Neural cell (in vitro differentiated cells): ENCODE measurements around the gene KLHL15. TPM values are rescaled to one million over a fixed set of nuclear protein-coding genes. Genes with fewer than 3 reads are reported as not detected.

Experiments used
- H2AFZ ChIP-seq: fragments of 200-600, 300-800 bp; sonication (generic), shearing (Covaris generic); 2 replicates; pipeline ENCODE4 v1.6.0; 2014; ENCODE audit warnings: low read depth, mild to moderate bottlenecking, antibody characterized with exemption, low read length, moderate library complexity
- H3F3A ChIP-seq: fragments of 200-600 bp; shearing (Covaris generic); 2 replicates; pipeline ENCODE4 v1.6.1; 2016; ENCODE audit warnings: mild to moderate bottlenecking, moderate library complexity, mixed read lengths, antibody characterized with exemption, low read length; ENCODE audit not compliant: insufficient read depth, poor library complexity, severe bottlenecking
- H3K27ac ChIP-seq: fragments of 200-600, 300-800 bp; sonication (generic), shearing (Covaris generic); 2 replicates; pipeline ENCODE4 v1.5.1; 2014; ENCODE audit warnings: mild to moderate bottlenecking, low read length, moderate library complexity
- H3K27me3 ChIP-seq: fragments of 300-800, 200-600 bp; sonication (generic), shearing (Covaris generic); 2 replicates; pipeline ENCODE4 v1.6.0; 2014; ENCODE audit warnings: mild to moderate bottlenecking, low read depth, low read length, moderate library complexity; ENCODE audit not compliant: insufficient read depth
- H3K36me3 ChIP-seq: fragments of 300-800, 200-600 bp; sonication (generic), shearing (Covaris generic); 2 replicates; pipeline ENCODE4 v1.5.1; 2014; ENCODE audit warnings: mild to moderate bottlenecking, antibody characterized with exemption, low read length, moderate library complexity; ENCODE audit not compliant: insufficient read depth
- H3K4me2 ChIP-seq: fragments of 300-800, 200-600 bp; sonication (generic), shearing (Covaris generic); 2 replicates; pipeline ENCODE4 v1.6.0; 2014; ENCODE audit warnings: mild to moderate bottlenecking, low read length
- H3K4me3 ChIP-seq: fragments of 300-800, 200-600 bp; sonication (generic), shearing (Covaris generic); 2 replicates; pipeline ENCODE4 v1.5.1; 2014; ENCODE audit warnings: mild to moderate bottlenecking, low read length, moderate library complexity
- H3K79me2 ChIP-seq: fragments of 200-600 bp; shearing (Covaris generic); replicated peaks from 2 replicates; pipeline ENCODE4 v1.6.0; 2014; ENCODE audit warnings: mild to moderate bottlenecking, low read length, moderate library complexity; ENCODE audit not compliant: insufficient read depth
- H3K9ac ChIP-seq: fragments of 300-800, 200-600 bp; sonication (generic), shearing (Covaris generic); 2 replicates; pipeline ENCODE4 v1.6.1; 2016; ENCODE audit warnings: mild to moderate bottlenecking, low read length, mixed read lengths
- H3K9me2 ChIP-seq: fragments of 200-600 bp; shearing (Covaris generic); 2 replicates; pipeline ENCODE4 v1.6.1; 2016; ENCODE audit warnings: mild to moderate bottlenecking, low read length, mixed read lengths; ENCODE audit not compliant: insufficient read depth
- H3K9me3 ChIP-seq: fragments of 200-600, 300-800 bp; sonication (generic), shearing (Covaris generic); 2 replicates; pipeline ENCODE4 v1.6.1; 2016; ENCODE audit warnings: mild to moderate bottlenecking, mixed run types, low read length, moderate library complexity, mixed read lengths
- H4K20me1 ChIP-seq: fragments of 200-600 bp; shearing (Covaris generic); 2 replicates; pipeline ENCODE4 v1.6.1; 2016; ENCODE audit warnings: mild to moderate bottlenecking, mixed run types; ENCODE audit not compliant: insufficient read depth
- EP300 ChIP-seq: fragments of 450-650 bp; conservative IDR thresholded peaks from 2 replicates; pipeline ENCODE4 v1.6.1; 2014; ENCODE audit warnings: antibody characterized with exemption, mild to moderate bottlenecking, moderate library complexity; ENCODE audit not compliant: poor library complexity, severe bottlenecking
- EZH2 ChIP-seq: fragments of 200-600, 300-800 bp; shearing (Covaris generic), sonication (generic); IDR thresholded peaks from 2 replicates; pipeline ENCODE4 v1.6.1; 2014; ENCODE audit warnings: antibody characterized with exemption, low read length, borderline replicate concordance, mild to moderate bottlenecking; ENCODE audit not compliant: insufficient read depth, poor library complexity, severe bottlenecking
- MXI1 ChIP-seq: fragments of 450-650 bp; conservative IDR thresholded peaks from 2 replicates; pipeline ENCODE4 v1.6.1; 2014; ENCODE audit warnings: antibody characterized with exemption, mild to moderate bottlenecking; ENCODE audit not compliant: poor library complexity, severe bottlenecking
- POLR2AphosphoS5 ChIP-seq: IDR thresholded peaks from 2 replicates; pipeline ENCODE4 v1.6.1; 2012
- RAD21 ChIP-seq: fragments of 450-650 bp; conservative IDR thresholded peaks from 2 replicates; pipeline ENCODE4 v1.6.1; 2014; ENCODE audit warnings: antibody characterized with exemption, mild to moderate bottlenecking, moderate library complexity
- SMC3 ChIP-seq: fragments of 450-650 bp; conservative IDR thresholded peaks from 2 replicates; pipeline ENCODE4 v1.6.1; 2014; ENCODE audit warnings: antibody characterized with exemption, mild to moderate bottlenecking, moderate library complexity; ENCODE audit not compliant: poor library complexity
- TAF1 ChIP-seq: IDR thresholded peaks from 2 replicates; pipeline ENCODE4 v1.6.1; 2012; ENCODE audit warnings: low read depth
- polyA plus RNA-seq: library from polyadenylated mRNA; depleted of rRNA; stranded (reverse); fragments of >200 nt; gene quantifications from 2 replicates; pipeline ENCODE4 v1.2.3, GENCODE V29; 2014
- TF ChIP-seq, protein P1 (sequence below): fragments of 450-650 bp; IDR thresholded peaks from 2 replicates; pipeline ENCODE4 v1.5.1; 2014; ENCODE audit warnings: antibody characterized with exemption, mild to moderate bottlenecking, moderate library complexity; ENCODE audit not compliant: poor library complexity, severe bottlenecking
- TF ChIP-seq, protein P2 (sequence below): IDR thresholded peaks from 2 replicates; pipeline ENCODE4 v1.6.1; 2012; ENCODE audit warnings: borderline replicate concordance

Gene KLHL15
- polyA plus RNA-seq, 1 donor from 2014 or later = 12.9 TPM

DNA sequence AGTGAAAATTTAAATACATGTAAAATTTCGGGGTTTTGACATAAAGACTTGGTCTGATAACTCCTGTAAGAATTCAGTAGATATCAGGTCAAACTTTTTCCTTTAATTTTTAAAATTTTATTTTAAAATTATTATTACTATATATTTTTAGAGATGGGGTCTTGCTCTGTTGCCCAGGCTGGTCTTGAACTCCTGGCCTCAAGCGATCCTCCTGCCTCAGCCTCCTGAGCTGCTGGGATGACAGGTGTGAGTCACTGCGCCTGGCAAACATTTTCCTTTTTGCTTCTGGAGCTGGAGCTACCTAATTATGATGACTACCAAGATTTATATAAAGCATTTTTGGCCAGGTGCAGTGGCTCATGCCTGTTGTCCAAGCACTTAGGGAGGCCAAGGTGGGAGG lies 37.3 kb downstream of the KLHL15 start:
- Histone ChIP-seq H3K9me3 (no peaks in the 10 kb centered on the region), H3K36me3 (no peaks in the 10 kb centered on the region), H3K27me3 (no peaks in the 10 kb centered on the region), H4K20me1 (no peaks in the 10 kb centered on the region), H3K79me2 (no peaks in the 10 kb centered on the region), H3K4me3 (no peak overlapping the region), H3K27ac (no peak overlapping the region), H2AFZ (no peak overlapping the region), H3K4me2 (no peak overlapping the region), H3K9ac (no peak overlapping the region), H3K9me2 (no peaks in the 10 kb centered on the region), H3F3A (no peaks in the 10 kb centered on the region)
- no peak for TF ChIP-seq RAD21
- TF ChIP-seq TAF1 = no peak
- TF ChIP-seq EZH2 = no peak
- TF ChIP-seq, protein P1, sequence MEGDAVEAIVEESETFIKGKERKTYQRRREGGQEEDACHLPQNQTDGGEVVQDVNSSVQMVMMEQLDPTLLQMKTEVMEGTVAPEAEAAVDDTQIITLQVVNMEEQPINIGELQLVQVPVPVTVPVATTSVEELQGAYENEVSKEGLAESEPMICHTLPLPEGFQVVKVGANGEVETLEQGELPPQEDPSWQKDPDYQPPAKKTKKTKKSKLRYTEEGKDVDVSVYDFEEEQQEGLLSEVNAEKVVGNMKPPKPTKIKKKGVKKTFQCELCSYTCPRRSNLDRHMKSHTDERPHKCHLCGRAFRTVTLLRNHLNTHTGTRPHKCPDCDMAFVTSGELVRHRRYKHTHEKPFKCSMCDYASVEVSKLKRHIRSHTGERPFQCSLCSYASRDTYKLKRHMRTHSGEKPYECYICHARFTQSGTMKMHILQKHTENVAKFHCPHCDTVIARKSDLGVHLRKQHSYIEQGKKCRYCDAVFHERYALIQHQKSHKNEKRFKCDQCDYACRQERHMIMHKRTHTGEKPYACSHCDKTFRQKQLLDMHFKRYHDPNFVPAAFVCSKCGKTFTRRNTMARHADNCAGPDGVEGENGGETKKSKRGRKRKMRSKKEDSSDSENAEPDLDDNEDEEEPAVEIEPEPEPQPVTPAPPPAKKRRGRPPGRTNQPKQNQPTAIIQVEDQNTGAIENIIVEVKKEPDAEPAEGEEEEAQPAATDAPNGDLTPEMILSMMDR = no peak
- TF ChIP-seq SMC3 = no peak
- TF ChIP-seq, protein P2, sequence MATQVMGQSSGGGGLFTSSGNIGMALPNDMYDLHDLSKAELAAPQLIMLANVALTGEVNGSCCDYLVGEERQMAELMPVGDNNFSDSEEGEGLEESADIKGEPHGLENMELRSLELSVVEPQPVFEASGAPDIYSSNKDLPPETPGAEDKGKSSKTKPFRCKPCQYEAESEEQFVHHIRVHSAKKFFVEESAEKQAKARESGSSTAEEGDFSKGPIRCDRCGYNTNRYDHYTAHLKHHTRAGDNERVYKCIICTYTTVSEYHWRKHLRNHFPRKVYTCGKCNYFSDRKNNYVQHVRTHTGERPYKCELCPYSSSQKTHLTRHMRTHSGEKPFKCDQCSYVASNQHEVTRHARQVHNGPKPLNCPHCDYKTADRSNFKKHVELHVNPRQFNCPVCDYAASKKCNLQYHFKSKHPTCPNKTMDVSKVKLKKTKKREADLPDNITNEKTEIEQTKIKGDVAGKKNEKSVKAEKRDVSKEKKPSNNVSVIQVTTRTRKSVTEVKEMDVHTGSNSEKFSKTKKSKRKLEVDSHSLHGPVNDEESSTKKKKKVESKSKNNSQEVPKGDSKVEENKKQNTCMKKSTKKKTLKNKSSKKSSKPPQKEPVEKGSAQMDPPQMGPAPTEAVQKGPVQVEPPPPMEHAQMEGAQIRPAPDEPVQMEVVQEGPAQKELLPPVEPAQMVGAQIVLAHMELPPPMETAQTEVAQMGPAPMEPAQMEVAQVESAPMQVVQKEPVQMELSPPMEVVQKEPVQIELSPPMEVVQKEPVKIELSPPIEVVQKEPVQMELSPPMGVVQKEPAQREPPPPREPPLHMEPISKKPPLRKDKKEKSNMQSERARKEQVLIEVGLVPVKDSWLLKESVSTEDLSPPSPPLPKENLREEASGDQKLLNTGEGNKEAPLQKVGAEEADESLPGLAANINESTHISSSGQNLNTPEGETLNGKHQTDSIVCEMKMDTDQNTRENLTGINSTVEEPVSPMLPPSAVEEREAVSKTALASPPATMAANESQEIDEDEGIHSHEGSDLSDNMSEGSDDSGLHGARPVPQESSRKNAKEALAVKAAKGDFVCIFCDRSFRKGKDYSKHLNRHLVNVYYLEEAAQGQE = no peak
- TF ChIP-seq EP300 = no peak
- no peak for TF ChIP-seq MXI1
- TF ChIP-seq POLR2AphosphoS5 = no peak

DNA sequence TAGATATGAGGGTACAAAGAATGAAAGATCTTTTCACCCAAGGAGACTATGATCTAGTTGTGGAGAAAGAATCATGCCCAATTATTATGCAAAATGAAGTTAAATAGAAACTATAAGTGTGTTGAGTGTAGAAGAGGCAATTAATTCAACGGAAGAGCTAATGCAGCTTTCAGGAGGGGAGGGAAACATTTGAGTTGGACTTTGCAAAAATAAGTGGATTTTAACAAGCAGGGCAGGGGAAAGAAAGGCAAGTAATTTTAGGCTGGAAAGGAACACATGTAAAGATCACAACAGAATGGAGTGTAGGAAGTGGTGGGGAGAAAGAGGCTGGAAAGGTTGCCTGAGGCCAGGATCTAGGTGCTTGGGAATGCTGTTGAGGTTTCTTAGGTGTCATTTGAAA lies 44.1 kb downstream of the KLHL15 start:
- H3K36me3 ChIP-seq = no peaks in the 10 kb centered on the region
- H3K4me3 ChIP-seq = no peak overlapping the region
- no peak overlapping the region for H2AFZ ChIP-seq
- no peaks in the 10 kb centered on the region for H3F3A ChIP-seq
- no peaks in the 10 kb centered on the region for H3K9me2 ChIP-seq
- H3K27ac ChIP-seq = no peak overlapping the region
- H3K79me2 ChIP-seq = no peaks in the 10 kb centered on the region
- no peak for TF ChIP-seq EZH2
- TF ChIP-seq, protein P2 = no peak
- TF ChIP-seq RAD21 = no peak
- TF ChIP-seq, protein P1 = no peak
- TF ChIP-seq POLR2AphosphoS5 = no peak
- TF ChIP-seq TAF1 = no peak
- no peak for TF ChIP-seq EP300
- no peak for TF ChIP-seq SMC3
- no peak for TF ChIP-seq MXI1
- no peaks in the 10 kb centered on the region for H4K20me1 ChIP-seq
- no peak overlapping the region for H3K9ac ChIP-seq
- no peaks in the 10 kb centered on the region for H3K27me3 ChIP-seq
- H3K4me2 ChIP-seq = no peak overlapping the region
- H3K9me3 ChIP-seq = no peaks in the 10 kb centered on the region
